GM10266 (cell line): ENCODE data around the gene MPO.

Experiments
- DNase-seq: peaks from one replicate; pipeline ENCODE4 v3.0.0; 2012; ENCODE audit errors: extremely low spot score
- TF ChIP-seq, protein P1 (sequence below): IDR thresholded peaks from 2 replicates; pipeline ENCODE4 v1.5.1; 2012; ENCODE audit warnings: mild to moderate bottlenecking, low read depth; ENCODE audit not compliant: control insufficient read depth, insufficient read depth; ENCODE audit errors: missing control alignments

MPO gene

DNA sequence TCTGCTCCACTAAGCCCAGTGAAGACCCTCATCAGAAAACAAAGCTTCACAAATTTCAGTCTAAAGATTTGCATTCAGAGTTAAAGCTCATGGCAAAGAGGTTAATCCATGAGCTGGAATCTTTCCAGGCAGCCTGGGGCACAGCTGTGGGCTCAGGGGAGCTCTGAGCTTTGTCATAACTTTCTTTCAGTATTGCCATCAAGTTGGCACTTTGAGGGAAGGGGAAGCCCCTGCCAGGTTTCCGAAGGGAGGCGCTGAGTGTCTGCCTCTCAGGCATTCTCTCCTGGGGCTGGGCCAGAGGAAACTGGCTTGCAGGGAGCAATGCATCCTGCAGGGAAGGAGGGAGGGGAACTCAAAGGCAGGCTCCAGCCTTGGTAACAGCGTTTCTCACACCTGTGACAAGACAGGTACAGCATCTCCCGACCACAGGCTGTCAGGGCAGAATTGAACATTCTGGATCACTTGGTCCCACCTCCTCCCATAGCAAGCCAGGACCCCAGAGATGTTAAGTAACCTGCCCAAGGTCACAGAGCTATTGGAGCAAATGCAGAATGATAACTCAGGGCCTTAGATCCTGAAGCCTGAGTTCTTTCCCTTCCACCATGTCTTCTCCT, 38.5 kb downstream of the MPO start:
- no peak for DNase-seq
- TF ChIP-seq, protein P1, sequence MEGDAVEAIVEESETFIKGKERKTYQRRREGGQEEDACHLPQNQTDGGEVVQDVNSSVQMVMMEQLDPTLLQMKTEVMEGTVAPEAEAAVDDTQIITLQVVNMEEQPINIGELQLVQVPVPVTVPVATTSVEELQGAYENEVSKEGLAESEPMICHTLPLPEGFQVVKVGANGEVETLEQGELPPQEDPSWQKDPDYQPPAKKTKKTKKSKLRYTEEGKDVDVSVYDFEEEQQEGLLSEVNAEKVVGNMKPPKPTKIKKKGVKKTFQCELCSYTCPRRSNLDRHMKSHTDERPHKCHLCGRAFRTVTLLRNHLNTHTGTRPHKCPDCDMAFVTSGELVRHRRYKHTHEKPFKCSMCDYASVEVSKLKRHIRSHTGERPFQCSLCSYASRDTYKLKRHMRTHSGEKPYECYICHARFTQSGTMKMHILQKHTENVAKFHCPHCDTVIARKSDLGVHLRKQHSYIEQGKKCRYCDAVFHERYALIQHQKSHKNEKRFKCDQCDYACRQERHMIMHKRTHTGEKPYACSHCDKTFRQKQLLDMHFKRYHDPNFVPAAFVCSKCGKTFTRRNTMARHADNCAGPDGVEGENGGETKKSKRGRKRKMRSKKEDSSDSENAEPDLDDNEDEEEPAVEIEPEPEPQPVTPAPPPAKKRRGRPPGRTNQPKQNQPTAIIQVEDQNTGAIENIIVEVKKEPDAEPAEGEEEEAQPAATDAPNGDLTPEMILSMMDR: no peak

DNA sequence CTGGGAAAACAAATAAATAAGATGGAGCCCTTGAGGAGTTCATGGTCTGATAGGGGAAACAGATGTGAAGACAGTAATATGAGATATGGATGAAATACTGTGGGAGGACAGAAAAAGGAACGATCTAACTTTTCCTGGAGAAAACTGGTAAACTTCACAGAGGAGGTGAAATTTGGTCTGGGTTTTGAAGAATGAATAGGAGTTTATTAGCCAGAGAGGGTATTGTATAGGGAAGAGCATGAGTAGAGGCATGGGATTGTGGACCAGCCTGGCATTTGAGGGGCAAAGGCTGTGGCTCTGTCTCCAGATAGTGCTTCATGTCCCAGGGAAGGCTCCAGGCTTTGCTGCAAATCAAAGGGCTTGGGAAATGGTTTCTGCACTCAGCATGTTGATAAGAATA, 40.7 kb downstream of the MPO start:
- TF ChIP-seq, protein P1: no peak

DNA sequence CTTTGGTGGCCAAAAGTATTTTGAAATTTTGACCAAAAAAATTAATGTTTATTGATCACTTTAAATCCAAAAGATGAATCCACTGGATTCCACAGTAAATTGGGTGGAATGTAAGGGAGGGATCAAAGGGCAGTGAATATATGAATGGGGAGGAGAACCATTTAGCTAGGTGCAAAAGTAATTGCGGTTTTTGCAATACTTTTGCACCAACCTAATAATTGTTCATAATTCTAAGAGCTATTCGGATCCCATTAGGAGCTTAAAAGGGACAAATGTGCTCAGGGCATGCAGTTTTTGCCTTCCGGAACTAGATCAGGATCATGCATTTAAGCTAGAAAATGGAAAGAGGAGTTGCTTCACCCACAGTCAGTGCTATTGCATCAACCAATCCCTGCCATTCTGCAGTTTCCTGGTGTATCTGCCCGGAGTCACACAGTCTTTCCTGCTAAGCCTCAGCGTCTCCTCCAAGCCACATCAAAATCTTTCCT, 42.5 kb downstream of the MPO start, which contains the start of gene LPO:
Gene LPO, plus strand, starts transcription at position 438 of the 488 bp plus-strand sequence. CDS start 4,396 bp downstream, outside the sequence.
- TF ChIP-seq, protein P1: no peak
- no peak for DNase-seq

More for the DNA sequence above, 40.7 kb downstream of the MPO start:
- DNase-seq: no peak

DNA sequence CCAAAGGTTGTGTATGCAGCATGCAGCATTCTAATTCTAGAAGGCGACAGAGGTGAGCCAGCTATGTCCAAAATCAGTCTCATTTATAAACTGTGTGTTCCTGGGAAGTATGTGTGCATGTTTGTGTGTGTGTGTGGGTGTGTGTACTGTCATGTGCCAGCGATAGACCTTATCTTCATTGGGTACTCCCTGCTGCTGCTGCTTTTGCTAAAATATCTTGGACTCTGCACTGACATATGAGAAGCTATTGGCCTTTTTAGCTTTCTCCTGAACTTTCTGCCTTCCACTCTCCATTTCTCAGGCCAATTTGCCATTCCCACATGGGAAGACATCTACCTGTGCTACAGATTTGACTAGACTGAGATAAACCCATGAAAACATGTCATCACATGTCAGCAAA, 44.3 kb downstream of the MPO start:
- TF ChIP-seq, protein P1: no peak
- DNase-seq: no peak

DNA sequence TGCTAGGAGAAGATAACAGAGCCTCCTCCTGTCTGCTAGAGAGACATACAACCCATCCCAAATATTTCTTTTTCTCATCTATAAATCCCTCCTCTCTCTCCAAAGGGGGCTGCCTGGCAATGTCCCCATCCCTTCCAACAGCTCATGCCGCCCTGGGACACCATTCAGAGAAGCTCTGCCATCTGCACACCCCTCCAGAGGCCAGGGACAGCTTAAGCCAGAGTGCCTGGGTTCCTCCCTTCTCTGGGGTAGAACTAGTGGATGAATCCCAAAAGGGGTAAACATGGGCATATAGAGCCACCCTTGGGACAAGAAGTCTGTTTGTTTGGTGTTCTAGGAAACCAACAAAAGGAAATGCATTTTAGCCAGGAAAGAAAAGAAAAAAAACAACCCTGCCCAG, 44.9 kb downstream of the MPO start:
- no peak for DNase-seq
- TF ChIP-seq, protein P1: no peak

DNA sequence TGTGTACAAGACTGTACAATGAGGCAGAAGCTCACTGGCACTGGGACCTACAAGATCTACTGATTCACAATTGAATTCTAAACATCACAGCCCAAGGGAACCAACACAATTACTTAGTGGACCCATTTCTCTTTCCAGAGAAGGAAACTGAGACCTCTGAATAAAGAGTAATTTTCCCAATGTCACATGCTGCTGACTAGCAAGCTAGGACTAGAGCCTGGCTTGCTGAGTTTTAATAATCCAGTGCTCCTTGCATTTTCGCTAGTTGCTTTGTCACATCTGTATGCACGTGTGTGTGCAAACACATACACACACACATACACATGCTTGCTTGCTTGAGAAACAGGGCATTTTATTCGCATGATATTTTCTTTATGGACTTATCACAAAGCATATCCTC, 46.2 kb downstream of the MPO start:
- no peak for DNase-seq

DNA sequence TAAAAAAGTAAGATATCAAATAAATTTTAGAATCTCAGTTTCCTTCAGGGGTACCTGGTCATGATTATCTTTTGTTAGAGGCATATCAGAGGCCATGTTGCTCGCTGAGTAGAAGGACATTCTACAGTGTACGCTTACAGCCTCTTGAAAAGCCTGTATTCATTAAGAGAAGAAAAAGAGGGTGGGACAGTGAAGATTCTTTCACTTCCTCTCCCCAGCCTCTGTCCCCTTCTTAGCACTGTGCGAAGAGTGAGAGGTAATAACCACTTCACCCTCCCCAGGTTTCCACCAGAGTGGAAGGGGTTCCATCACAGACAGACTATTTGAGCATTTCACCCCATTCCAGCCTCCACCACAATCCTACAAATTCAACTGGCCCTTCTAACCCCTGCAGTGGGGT, 47.2 kb downstream of the MPO start:
- peak; percentile 61 for DNase-seq
- TF ChIP-seq, protein P1: no peak

More for the DNA sequence above, 46.2 kb downstream of the MPO start:
- TF ChIP-seq, protein P1: no peak
